NCI-H2196 (cell line): ENCODE results near the gene SELENOS.
A peak's percentile ranks its signal among the peaks of the same experiment; 100 is the strongest.

Experiments
- DNase-seq: peaks from one replicate; lab custom pipeline; 2025; ENCODE audit not compliant: unreplicated experiment; lab: John Stamatoyannopoulos, UW

Gene SELENOS

DNA sequence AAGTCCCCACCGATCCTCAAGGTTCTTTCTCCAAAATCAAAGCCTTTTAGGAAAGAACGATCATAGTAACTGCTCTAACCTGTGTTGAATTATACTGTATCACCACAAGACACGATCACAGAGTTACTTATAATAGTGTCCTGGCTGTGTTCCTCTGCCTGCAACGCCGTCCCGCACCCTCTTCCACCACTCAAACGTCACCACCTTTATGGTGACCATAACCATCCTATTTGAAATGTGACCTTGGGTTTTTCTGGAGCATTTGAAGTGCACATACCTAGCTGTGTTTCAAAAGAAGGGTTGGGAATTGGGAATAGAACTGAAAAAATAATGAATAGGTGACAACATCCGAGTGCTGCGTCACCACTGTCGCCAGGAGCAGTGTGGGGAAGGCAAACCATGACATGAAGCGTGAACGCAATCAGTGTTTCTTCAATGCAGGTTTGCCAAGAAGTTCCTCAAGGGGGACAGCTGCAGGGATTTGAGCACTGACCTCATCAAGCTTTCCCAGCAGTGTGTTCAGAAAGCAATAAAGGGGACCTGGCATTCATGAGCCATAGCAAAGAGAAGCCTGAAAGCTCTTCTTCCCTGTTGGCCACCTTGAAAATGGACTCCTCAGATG, 769 bp upstream of the SELENOS start:
- no peak for DNase-seq

DNA sequence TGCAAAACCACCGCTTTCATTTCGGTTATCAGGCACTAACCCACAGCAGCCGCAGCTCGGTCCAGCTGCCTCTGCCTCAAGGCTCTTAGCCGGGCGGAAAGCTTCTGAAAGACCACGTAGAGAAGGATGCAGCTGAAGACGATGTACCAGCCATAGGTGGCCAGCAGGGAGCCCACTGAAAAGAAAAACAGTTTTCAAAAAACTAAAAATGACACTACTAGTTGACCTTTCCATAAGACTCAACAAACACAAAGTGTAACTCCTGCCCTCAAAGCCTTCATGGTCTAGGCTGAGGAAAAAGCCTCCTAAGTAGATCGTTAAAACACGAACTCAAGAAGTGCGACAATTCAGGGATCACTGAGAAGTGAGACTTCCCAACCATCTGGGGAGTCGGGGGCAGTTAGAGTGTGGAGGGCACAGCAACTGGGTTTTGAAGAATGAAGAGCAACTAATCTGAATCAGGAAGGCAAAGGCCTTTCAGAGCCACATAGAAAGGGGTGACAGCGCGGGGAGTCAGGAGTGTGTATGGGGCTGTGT, 716 bp downstream of the SELENOS start:
- no peak for DNase-seq

DNA sequence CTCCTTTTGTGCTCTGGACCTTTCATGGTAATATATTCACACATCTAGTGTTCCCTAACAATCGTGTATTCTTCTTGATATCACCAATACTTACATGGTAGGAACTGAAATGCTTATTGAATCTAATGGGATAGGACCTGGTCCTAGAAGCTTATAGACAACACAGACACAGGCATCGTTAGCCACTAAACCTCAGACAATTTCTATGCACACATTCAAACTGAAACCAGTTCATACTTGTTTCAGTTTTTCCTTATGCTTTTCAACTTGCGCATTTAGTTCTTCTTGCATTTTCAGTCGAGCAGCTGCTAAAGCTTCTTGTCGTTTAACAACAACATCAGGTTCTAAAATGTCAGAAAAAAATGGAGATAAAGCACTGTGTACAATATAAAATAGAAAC, 2.3 kb downstream of the SELENOS start:
- no peak for DNase-seq

DNA sequence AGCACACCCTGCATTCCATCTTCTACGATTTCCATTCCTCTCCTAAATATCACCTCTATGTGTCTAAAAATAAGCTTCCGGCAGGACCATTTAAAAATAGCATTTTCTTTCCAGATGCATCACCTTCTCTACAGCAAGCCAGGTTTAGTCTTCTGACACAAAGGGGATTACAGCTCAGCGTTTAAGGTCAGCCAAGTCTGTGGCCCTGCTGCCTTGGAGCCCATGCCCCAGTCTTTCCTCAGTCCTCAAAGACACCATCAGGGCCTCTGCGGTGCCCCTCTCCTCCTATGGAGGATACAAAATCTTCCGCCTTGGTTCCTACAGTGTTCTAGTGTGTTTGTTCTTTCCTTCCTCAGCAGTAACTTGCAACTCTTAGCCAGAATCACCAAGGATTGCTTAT, 3.8 kb downstream of the SELENOS start:
- no peak for DNase-seq

DNA sequence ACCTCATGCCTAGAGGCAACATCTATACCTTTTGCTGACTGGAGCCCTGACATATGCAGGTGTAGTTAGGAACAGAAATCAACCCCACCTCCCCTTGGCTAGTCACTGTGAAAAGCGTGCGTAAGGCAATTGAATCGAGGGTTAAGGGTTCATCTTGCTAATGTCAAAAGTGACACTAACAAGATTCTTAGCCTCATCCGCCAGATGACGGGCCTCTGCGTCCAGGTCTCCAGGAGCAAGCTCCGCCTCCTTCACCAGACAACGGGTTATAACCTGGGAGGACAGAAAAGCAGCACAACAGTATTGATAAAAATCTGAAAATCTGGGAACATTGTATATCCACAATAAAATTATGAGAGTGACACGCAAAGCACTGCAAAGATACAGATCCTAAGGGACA, 4.7 kb downstream of the SELENOS start:
- no peak for DNase-seq

DNA sequence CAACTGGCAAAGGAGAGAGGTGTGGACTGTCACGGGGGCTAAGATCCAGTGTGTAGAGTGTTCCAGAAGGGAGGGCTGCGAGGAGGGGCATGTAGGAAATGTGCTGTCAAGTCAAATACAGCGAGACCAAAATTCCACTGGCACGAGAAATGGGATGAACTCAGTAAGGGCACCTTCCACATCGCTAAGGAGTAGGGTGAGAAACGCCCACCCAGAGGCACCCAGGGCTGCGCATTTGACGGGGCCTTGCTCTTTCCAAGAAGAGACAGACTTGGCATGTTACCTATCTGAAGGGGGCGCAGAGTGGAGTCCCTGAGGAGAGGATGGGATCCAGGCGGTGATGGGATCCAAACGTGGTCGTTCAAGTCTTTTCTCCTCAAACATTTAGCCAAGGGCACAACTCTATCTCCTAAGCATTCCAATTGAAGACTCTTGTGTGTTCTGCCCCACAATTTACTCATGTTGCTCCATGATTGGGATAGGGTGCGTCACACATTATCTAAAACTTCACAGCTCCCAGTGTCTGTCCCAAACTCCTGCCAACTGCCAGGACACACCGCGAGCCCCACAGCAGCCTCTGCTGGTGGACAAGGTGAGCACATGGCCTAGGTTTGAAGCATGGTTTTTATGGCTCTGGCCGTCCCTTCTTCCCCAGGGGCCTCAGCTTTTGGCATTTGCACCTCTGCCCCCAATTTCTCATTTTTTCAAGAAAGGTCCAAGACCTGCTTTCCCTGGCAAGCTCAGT, 7.6 kb downstream of the SELENOS start:
- DNase-seq = no peak

DNA sequence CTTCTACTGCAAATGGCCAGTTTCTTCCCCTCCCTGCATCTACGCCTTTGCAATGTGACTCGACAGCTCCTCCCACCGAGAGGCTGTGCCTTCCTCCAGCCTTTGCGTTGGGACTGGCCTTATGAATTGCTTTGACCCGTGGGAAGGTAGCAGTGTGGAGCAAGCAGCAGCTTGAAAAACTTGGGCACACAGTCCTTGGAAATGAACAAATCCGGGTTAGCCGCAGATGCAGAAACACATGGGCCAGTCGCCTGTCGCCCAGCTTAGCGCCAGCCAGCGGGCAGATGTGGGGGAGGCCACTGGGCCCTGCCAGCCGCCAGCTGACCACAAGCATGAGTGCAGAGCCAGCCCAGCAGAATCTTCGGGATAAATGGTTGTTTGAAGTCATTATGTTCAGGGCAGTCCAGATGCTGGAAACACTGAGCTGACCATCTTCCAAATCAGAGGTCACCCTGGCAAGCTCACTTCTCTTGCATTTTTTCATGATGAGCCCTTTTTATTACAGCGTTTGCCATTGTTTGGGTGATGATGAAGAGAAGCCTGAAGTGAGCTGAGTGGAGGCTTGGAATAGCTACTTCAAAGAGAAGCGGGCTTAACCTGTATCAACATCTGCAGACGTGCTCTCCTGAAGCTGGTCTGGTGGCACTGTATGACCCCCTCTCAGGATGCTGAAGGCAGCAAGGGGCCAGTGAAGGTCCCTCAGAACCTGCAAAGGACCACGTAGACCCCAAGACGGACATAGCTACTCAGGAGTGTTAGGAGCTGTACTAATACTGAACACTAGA, 9.8 kb downstream of the SELENOS start:
- DNase-seq = no peak

DNA sequence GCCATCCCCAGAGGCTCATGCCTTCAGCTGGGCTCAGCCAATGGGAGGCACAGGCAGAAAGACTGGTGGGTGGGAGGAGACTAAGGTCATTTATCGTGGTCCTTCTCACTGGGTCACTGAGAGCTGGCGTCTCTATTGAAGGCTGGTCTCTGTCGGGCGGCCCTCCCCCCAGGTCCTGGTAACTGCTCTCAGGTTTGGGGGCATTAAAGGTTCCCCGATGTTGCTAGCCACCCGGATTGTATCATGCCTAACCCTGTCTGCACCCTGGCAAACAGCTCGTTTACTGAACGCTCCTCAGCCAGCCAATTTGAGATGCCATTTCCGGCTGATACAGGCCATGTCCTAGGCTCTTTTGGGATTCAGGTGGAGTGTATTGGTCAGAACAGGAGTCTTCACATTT, 10.5 kb downstream of the SELENOS start:
- DNase-seq = no peak

DNA sequence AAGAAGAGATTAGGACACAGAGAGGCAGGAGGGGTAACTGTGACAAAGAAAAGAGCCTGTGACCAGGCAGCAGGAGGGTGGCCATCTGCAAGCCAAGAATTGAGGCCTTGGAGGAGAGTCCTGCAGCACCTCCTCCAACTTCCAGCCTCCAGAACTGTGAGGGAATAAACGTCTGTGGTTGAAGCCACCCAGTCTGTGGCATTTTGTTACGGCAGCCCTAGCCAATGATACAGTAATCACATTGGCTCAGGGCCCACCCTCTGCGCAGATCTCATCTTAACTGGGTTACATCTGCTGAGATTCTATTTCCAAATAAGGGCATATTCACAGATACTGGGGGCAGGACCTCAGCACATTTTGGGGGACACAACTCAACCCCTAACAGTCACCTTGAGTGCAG, 11.3 kb downstream of the SELENOS start:
- DNase-seq = no peak

DNA sequence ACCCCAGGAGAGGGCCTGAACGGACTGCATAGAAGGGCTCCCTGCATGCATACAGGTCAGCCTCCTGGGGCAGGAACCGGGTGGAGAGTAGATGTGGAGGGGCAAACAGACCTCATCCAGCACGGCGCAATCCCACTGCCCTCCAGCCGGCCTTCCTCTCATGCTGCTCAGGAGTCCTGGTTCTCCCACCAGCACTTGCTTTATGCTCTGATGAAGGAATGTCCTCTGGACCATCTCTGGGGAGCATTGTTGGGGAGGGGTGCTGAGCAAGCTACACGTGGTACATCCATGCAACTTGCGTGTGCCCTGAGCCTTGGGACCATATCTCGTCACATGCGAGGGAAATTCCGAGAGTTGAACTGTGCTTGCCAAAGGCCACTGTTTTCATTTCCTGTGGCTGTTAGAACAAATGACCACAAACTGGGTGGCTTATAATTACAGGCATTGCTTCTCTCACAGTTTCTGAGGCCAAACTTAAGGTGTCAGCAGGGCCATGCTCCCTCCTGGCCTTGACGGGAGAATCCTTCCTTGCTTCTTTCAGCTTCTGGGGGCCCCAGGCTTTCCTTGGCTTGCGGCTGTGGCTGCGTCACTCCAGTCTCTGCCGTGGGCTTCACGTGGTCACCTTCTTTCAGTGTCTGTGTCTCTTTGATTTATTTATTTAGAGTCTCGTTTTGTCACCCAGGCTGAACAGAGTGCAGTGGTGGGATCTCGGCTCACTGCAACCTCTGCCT, 12.2 kb downstream of the SELENOS start:
- no peak for DNase-seq

DNA sequence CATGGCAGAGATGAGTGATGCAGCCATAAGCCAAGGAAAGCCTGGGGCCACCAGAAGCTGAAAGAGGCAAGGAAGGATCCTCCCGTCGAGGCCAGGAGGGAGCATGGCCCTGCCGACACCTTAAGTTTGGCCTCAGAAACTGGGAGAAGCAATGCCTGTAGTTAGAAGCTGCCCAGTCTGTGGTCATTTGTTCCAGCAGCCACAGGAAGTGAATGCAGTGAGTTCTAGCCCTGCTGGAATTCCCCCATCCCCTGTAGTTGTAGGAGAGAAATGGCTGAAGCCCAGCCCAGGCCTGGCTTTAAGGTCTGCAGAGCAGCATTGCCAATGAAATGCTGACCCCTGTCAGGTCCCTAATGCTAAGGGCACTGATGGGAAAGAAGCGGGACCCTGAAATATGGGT, 13.3 kb downstream of the SELENOS start:
- DNase-seq = no peak

DNA sequence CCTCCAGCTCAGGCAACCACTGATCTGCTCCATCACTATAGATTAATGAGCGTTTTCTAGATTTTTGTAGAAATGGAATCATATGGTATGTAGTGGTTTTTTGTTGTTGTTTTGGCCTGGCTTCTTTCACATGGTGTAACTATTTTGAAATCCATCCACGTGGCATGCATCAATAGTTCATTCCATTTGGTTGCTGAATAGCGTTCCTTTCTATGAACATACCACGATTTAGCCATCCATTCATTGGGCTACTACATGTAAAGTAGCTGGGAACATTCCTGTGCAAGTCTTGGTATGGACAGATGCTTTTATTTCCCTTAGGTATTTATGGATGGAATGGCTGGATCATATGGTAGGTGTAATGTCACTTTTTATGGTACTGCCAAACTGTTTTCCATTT, 14.7 kb downstream of the SELENOS start:
- DNase-seq = no peak

DNA sequence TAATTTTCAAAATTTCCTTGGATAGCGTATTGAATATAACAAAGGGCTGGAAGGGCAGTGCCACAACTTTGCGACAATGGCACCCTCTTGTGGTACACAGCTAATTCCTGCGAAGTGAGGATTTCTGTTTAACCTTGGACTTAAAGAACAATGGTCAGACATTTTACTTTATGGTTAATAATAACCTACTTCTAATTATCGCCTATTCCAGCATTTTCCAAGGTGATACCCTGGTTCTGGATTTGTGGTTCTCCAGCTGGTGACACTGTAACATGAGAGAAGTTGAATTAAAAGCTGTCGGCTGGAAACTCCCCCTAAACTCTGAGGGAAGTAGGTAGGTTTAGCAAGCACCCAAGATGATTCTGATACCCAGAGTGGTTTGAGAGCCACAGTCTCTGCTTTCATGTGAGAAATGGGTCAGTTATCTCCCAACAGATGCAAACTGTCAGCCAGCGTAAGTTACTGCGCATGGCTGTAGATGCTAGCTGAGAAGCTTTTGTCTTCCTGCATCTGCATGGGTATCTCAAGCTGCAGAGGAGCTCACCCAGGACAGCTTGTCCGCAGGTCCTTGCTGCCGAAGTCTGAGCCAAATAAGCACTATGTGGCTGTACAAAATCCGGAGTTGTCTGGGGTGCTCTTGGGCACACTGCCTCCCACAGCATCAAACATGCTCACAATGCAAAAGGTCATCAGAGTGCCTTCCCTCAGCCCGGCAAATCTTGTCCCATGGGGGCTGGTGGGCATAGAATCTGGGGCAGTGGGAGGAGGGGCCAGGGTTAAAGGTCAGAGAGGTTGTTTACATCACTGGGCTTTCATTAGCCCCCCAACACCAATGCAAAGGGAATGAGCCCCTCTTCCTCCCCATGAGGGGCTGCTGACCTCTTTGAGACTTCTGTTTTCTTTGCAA, 18.8 kb downstream of the SELENOS start:
- peak; percentile 57 for DNase-seq

DNA sequence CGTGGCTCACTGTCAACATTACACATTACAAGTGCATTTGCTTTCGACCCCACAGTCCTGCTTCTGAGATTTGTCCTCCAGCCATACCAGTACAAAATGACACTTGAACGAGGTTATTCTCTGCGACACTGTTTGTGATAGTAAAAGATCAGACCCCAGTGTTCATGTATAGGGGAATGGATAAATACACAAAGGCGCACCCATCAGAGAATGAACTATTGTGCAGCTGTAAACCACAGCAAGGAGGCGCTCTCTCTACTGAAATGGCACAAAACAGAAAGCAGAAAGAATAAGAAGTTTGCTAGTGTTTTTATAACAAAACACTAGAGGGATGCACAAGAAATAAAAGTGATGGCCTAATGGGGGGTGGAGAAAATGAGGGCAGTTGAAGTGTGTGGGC, 20.5 kb downstream of the SELENOS start:
- DNase-seq = no peak

DNA sequence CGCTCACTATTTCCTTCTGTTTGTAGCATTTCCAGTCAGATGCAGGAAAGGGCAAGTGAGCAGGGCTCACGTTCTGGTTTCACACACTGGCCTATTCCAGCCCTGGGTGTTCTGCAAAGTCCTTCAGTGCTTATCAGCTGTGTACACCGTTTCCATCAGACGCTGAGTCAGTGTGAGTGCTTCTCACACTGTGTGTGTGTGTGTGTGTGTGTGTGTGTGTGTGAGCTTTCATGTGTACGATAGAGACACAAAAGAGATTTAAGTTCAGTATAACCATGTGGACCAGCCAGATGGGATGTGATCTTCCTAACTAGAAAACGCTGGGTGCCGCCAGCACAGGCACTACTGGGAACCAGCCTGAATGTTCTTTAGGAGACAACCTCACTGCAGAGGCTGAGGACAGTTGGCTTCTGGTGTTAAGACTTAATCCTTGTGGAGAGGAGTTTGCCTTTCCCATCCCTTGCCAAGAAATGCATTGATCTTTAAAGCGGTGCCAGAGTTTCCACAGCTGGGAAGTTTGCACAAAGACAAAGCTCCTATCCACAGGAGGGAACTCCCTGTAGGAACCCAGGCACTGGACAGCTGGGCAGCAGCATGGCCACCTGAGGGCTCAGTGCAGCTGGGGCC, 21.6 kb downstream of the SELENOS start:
- DNase-seq = peak; percentile 16

DNA sequence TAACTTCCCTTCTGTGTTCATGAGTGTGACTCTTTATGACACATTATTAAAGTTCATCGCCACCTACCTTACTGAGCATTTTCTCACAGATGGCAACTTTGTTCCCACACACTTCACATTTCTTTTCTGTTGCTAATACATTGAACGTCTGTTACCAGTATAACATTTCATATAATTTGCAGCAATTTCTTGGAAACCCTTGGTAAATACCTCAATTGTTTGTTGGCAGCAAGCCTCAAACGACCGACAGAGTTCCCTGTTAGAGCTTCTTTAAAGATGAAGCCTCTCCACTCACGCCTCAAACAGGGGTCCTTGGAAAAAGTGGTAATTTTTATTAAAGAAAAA, 22.3 kb downstream of the SELENOS start:
- DNase-seq = no peak

DNA sequence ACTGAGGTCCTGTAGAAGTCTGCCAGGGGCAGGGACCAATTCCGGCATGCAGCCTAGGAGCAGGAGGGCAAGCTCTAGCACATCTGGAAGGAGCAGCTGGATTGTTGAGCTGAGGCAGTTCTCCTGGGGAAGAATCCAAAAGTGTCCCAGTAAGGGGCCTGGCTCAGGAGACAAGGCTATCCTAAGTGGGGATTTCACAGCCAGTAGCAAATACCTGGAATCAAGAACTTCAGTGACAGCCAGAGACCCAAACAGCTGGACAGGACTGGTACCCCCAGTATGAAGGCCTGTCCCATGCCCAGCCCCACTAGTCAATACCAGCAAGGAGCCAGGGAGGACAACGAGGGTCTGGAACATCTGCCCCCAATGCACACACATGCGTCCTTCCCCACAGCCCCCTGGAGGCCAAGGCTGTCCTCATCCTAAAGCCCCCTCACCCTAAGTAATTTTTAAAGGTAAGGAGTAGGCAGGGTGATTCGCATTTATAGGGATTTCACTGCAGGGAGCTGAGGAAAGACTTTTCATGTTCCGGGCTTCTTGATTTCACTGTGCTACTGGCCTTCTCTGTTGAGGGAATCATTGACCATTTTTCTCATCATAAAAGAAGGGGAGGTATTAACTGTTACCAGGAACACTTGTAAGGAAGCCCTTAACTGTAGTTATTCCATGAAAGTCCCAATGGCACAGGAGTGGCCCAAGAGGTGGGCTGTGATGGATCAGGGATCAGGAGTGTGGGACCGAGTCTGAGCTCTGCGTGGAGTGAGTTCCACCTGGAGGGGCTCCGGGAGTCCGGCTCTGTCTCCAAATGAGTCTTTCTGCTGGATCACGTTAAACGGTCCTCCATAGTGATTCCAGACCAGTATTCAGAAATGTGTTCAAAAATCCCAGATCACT, 22.9 kb downstream of the SELENOS start:
- no peak for DNase-seq

DNA sequence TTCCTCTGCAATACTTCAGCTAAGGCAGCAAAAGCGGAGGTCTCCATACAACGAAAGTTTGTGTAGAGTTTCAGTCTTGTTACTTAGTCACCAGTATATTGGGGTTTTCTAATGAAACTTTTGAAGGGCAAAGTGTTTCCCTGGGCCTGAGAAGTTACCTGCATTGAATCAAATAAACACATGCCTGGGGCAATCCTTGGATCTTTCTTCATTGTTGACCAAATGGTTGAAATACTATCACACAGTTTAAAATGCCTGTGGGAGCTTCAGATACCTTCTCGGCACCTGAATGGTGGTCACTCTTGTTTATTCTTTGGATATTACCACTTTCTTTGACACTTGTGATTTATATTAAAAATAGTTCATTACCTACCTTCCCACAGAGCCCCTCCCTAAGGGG, 24.4 kb downstream of the SELENOS start:
- DNase-seq = no peak
